BJ (cell line): ENCODE data around the gene DIP2C. TPM values are rescaled to one million over a fixed set of nuclear protein-coding genes. Genes with fewer than 3 reads are reported as not detected.

Source experiments
- CTCF ChIA-PET: fragments of 350-600 bp; formaldehyde crosslinking; extraction: SDS; loops from one replicate; lab custom pipeline; 2021; ENCODE audit warnings: antibody characterized with exemption, inconsistent platforms; lab: Yijun Ruan, JAX
- POLR2A ChIA-PET: fragments of 300-600 bp; sonication (Branson Sonifier 250); formaldehyde crosslinking; extraction: SDS; loops from one replicate; lab custom pipeline; 2021; ENCODE audit warnings: antibody characterized with exemption; lab: Charles Lee
- DNase-seq: peaks from one replicate; pipeline ENCODE4 v3.0.0-alpha.2; 2011; ENCODE audit warnings: low read depth
- H3K27me3 ChIP-seq: 2 replicates; pipeline ENCODE4 v1.6.0; 2011; ENCODE audit warnings: low read length; ENCODE audit not compliant: control insufficient read depth, insufficient read depth
- H3K36me3 ChIP-seq: 2 replicates; pipeline ENCODE4 v1.5.1; 2011; ENCODE audit warnings: low read length; ENCODE audit not compliant: control insufficient read depth, insufficient read depth
- H3K4me3 ChIP-seq: 2 replicates; pipeline ENCODE4 v1.5.1; 2011; ENCODE audit warnings: low read depth, mild to moderate bottlenecking, control low read depth, low read length
- CTCF ChIP-seq: IDR thresholded peaks from 2 replicates; pipeline ENCODE4 v1.5.1; 2011; ENCODE audit warnings: low read depth, mild to moderate bottlenecking, control low read depth, inconsistent platforms, low read length, moderate library complexity; ENCODE audit not compliant: insufficient read depth
- polyA plus RNA-seq: library from polyadenylated mRNA; depleted of rRNA; stranded (reverse); fragments of >200 nt; gene quantifications from 2 replicates; pipeline ENCODE4 v1.2.3, GENCODE V29; 2011

DIP2C gene
- polyA plus RNA-seq, 1 experiment: 9.3 TPM

GRCh38 chr10:492836-493235, 196.6 kb downstream of the DIP2C start:
- H3K27me3 ChIP-seq: no peaks in the 10 kb centered on the region
- no peak overlapping the region for H3K4me3 ChIP-seq
- no peak for TF ChIP-seq CTCF
- H3K36me3 ChIP-seq: no peaks in the 10 kb centered on the region
- POLR2A ChIA-PET: no interaction called here
- no peak for DNase-seq
- CTCF ChIA-PET: no interaction called here

DNA sequence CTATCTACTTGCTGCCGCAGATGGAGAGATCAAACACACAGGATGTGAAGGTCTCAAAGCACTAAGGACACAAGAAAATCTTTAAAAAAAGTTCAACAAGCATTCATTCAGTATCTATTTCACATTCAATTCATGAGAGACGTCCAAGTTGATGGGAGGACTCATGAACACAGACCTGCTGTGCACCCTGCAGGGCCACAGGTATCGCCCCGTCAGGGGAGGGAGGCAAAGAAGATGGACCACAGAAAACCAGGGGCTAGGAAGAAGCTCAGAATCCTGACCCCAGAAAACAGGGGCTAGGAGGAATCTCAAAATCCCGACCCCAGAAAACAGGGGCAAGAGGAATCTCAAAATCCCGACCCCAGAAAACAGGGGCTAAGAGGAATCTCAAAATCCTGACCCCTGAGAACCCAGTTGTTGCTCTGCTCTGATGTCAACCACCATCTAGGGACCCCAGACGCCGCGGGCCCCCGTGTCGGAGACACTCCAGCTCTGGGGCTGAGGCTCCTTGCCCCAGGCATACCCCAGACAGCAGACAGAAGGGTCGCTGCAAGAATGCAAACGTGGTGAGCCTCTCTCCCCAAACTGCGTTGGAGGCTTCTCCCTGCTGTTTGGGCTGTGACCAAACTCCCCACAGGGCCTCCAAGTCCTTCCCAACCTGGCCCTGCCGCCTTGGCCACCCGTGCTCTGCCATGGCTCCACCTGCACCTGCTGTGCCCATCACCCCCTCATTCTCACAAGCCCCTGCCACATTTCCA, 197.6 kb downstream of the DIP2C start:
- ChIA-PET POLR2A (no interaction called here), CTCF (no interaction called here)
- H3K36me3 ChIP-seq: no peaks in the 10 kb centered on the region
- no peaks in the 10 kb centered on the region for H3K27me3 ChIP-seq
- no peak overlapping the region for H3K4me3 ChIP-seq
- DNase-seq: no peak
- TF ChIP-seq CTCF: no peak

DNA sequence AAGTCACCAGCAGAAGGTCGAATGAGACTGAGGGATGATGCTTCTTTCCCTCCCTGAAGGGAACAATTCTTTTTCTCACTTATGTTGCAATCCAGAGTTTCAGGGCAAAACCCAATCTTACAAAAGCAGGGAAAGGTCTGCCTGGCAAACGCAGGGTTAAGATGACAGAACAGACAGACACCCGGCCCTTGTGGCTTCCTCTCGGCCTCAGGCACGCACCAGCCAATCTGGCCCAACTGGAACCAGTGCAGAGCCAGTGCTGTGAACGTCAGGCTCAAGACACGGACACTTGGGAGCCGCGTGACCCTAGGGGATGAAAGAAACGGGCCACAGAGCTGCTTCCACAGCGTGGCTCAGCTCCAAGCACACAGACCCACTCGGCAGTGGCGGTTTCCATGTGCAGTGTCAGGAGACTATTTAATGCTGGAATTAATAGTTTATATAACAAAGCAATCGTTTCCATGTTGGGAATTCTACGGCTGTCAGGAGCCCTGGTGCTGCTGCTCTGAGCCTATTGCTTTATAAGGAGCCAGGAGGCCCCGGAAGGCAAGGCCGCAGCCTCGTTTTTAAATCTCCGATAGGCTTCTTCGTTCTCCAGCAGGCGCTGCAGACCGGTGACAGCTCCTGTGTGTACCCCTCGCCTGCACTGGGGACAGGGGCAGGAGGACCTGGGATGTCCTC, 198.4 kb downstream of the DIP2C start:
- ChIA-PET POLR2A (no interaction called here), CTCF (no interaction called here)
- Histone ChIP-seq H3K36me3 (no peaks in the 10 kb centered on the region), H3K4me3 (no peak overlapping the region), H3K27me3 (no peaks in the 10 kb centered on the region)
- no peak for TF ChIP-seq CTCF
- peak; percentile 51 for DNase-seq

DNA sequence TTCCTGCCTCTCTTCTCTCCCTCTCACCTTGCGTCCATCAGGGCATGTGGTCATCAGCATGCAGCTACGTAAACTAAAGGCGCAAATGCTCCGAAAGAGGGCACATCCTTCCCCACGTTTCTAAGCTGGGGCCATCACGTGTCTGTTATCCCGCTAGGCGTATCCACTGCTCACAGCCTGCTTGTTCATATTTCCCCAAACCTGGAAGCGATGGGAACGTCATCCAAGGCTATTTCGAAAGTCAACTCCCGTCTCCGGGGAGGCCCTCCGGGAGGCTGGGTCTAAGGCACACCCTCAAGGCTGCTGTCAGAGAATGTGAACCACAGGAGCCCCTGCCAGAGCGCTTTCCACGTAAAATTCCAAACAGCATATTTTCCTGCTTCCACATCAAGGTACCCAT, 199.2 kb downstream of the DIP2C start:
- H3K4me3 ChIP-seq: no peak overlapping the region
- POLR2A ChIA-PET: no interaction called here
- H3K36me3 ChIP-seq: no peaks in the 10 kb centered on the region; the same call in 1 of the 2 replicates
- CTCF ChIA-PET: no interaction called here
- DNase-seq: no peak
- H3K27me3 ChIP-seq: no peaks in the 10 kb centered on the region
- no peak for TF ChIP-seq CTCF

- POLR2A ChIA-PET: no interaction called here
- Histone ChIP-seq H3K4me3 (no peak overlapping the region), H3K27me3 (no peaks in the 10 kb centered on the region), H3K36me3 (peaks cover 2% of the 10 kb centered on the region)
- no peak for TF ChIP-seq CTCF
- CTCF ChIA-PET: no interaction called here
- DNase-seq: no peak
These were observed 200.1 kb downstream of the DIP2C start for GRCh38 chr10:489330-489729.
